ENCODE measurements around the gene MRPL50.

MRPL50 gene

GRCh38 chr9:101366038-101366756 is 32.2 kb downstream of the MRPL50 start:
- Histone ChIP-seq H3K9me3 (ENCODE audit: control insufficient read depth in 1 of 2, low read length in 2 of 2) (no peaks in the 10 kb centered on the region), H3K27me3 (ENCODE audit: control insufficient read depth in 1 of 2, insufficient read depth in 2 of 2, low read length in 2 of 2) (no peaks in the 10 kb centered on the region), H3K27ac (ENCODE audit: low read depth, low read length) (no peak overlapping the region), H3K36me3 (ENCODE audit: control insufficient read depth in 1 of 2, insufficient read depth in 2 of 2, low read length in 2 of 2) (no peaks in the 10 kb centered on the region), H3K4me1 (ENCODE audit: control insufficient read depth in 1 of 2, insufficient read depth in 2 of 2, low read length in 2 of 2) (peaks cover 3 to 5% of the 10 kb centered on the region in 2 donors), H3K4me3 (ENCODE audit: low read depth in 1 of 2, low read length in 2 of 2) (no peak overlapping the region), H3K9ac (ENCODE audit: low read depth in 1 of 2, low read length in 2 of 2) (no peak overlapping the region)

- no peaks in the 10 kb centered on the region for H3K9me3 ChIP-seq (ENCODE audit: control insufficient read depth in 1 of 2, low read length in 2 of 2)
- H3K4me3 ChIP-seq (ENCODE audit: low read depth in 1 of 2, low read length in 2 of 2): no peak overlapping the region
- H3K27ac ChIP-seq (ENCODE audit: low read depth, low read length): no peak overlapping the region
Observed at GRCh38 chr9:101365181-101365580, 33.2 kb downstream of the MRPL50 start.

GRCh38 chr9:101362450-101362849 is 36.0 kb downstream of the MRPL50 start:
- Histone ChIP-seq H3K27me3 (ENCODE audit: control insufficient read depth in 1 of 2, insufficient read depth in 2 of 2, low read length in 2 of 2) (no peaks in the 10 kb centered on the region), H3K9ac (ENCODE audit: low read depth in 1 of 2, low read length in 2 of 2) (no peak overlapping the region), H3K27ac (ENCODE audit: low read depth, low read length) (no peak overlapping the region), H3K4me3 (ENCODE audit: low read depth in 1 of 2, low read length in 2 of 2) (no peak overlapping the region), H3K9me3 (ENCODE audit: control insufficient read depth in 1 of 2, low read length in 2 of 2) (no peaks in the 10 kb centered on the region), H3K4me1 (ENCODE audit: control insufficient read depth in 1 of 2, insufficient read depth in 2 of 2, low read length in 2 of 2) (peaks cover 3 to 5% of the 10 kb centered on the region in 2 donors), H3K36me3 (ENCODE audit: control insufficient read depth in 1 of 2, insufficient read depth in 2 of 2, low read length in 2 of 2) (no peaks in the 10 kb centered on the region)

More at GRCh38 chr9:101365181-101365580, 33.2 kb downstream of the MRPL50 start:
- no peaks in the 10 kb centered on the region for H3K36me3 ChIP-seq (ENCODE audit: control insufficient read depth in 1 of 2, insufficient read depth in 2 of 2, low read length in 2 of 2)
- H3K4me1 ChIP-seq (ENCODE audit: control insufficient read depth in 1 of 2, insufficient read depth in 2 of 2, low read length in 2 of 2): peaks cover 3 to 5% of the 10 kb centered on the region in 2 donors
- no peaks in the 10 kb centered on the region for H3K27me3 ChIP-seq (ENCODE audit: control insufficient read depth in 1 of 2, insufficient read depth in 2 of 2, low read length in 2 of 2)
- H3K9ac ChIP-seq (ENCODE audit: low read depth in 1 of 2, low read length in 2 of 2): no peak overlapping the region

DNA sequence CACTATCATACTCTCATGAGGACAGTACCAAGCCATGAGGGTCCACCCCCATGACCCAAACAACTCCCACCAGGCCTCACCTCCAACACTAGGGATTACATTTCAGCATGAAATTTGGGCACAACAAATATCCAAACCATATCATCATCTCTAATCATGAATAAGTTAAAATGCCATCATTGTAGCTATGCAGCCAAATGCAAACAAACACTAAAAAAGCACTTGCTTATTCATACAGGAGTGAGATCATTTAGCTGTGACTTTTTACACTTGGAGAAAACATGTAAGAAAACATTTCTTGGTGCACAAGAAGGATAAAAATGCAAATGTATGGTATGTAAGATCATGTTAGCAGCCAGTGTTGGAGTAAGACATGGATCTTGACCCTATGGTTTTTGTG is 37.8 kb downstream of the MRPL50 start:
- Histone ChIP-seq H3K27ac (ENCODE audit: low read depth, low read length) (no peak overlapping the region), H3K27me3 (ENCODE audit: control insufficient read depth in 1 of 2, insufficient read depth in 2 of 2, low read length in 2 of 2) (no peaks in the 10 kb centered on the region)

GRCh38 chr9:101359679-101360078 is 38.7 kb downstream of the MRPL50 start:
- H3K4me3 ChIP-seq (ENCODE audit: low read depth in 1 of 2, low read length in 2 of 2): no peak overlapping the region
- H3K9ac ChIP-seq (ENCODE audit: low read depth in 1 of 2, low read length in 2 of 2): no peak overlapping the region
- no peaks in the 10 kb centered on the region for H3K9me3 ChIP-seq (ENCODE audit: control insufficient read depth in 1 of 2, low read length in 2 of 2)
- H3K4me1 ChIP-seq (ENCODE audit: control insufficient read depth in 1 of 2, insufficient read depth in 2 of 2, low read length in 2 of 2): peaks cover 11% of the 10 kb centered on the region in 2 donors
- H3K27ac ChIP-seq (ENCODE audit: low read depth, low read length): no peak overlapping the region
- no peaks in the 10 kb centered on the region for H3K27me3 ChIP-seq (ENCODE audit: control insufficient read depth in 1 of 2, insufficient read depth in 2 of 2, low read length in 2 of 2)
- no peaks in the 10 kb centered on the region for H3K36me3 ChIP-seq (ENCODE audit: control insufficient read depth in 1 of 2, insufficient read depth in 2 of 2, low read length in 2 of 2)

More for the DNA sequence above, 37.8 kb downstream of the MRPL50 start:
- H3K4me3 ChIP-seq (ENCODE audit: low read depth in 1 of 2, low read length in 2 of 2): no peak overlapping the region
- no peaks in the 10 kb centered on the region for H3K9me3 ChIP-seq (ENCODE audit: control insufficient read depth in 1 of 2, low read length in 2 of 2)
- peaks cover 1 to 2% of the 10 kb centered on the region in 2 donors for H3K4me1 ChIP-seq (ENCODE audit: control insufficient read depth in 1 of 2, insufficient read depth in 2 of 2, low read length in 2 of 2)
- no peaks in the 10 kb centered on the region for H3K36me3 ChIP-seq (ENCODE audit: control insufficient read depth in 1 of 2, insufficient read depth in 2 of 2, low read length in 2 of 2)
- H3K9ac ChIP-seq (ENCODE audit: low read depth in 1 of 2, low read length in 2 of 2): no peak overlapping the region

- Histone ChIP-seq H3K4me1 (ENCODE audit: control insufficient read depth in 1 of 2, insufficient read depth in 2 of 2, low read length in 2 of 2) (peaks cover 25 to 30% of the 10 kb centered on the region in 2 donors), H3K9ac (ENCODE audit: low read depth in 1 of 2, low read length in 2 of 2) (no peak overlapping the region), H3K27ac (ENCODE audit: low read depth, low read length) (no peak overlapping the region), H3K27me3 (ENCODE audit: control insufficient read depth in 1 of 2, insufficient read depth in 2 of 2, low read length in 2 of 2) (no peaks in the 10 kb centered on the region), H3K36me3 (ENCODE audit: control insufficient read depth in 1 of 2, insufficient read depth in 2 of 2, low read length in 2 of 2) (no peaks in the 10 kb centered on the region), H3K4me3 (ENCODE audit: low read depth in 1 of 2, low read length in 2 of 2) (no peak overlapping the region), H3K9me3 (ENCODE audit: control insufficient read depth in 1 of 2, low read length in 2 of 2) (no peaks in the 10 kb centered on the region)
Observed at GRCh38 chr9:101356619-101357018, 41.8 kb downstream of the MRPL50 start.

DNA sequence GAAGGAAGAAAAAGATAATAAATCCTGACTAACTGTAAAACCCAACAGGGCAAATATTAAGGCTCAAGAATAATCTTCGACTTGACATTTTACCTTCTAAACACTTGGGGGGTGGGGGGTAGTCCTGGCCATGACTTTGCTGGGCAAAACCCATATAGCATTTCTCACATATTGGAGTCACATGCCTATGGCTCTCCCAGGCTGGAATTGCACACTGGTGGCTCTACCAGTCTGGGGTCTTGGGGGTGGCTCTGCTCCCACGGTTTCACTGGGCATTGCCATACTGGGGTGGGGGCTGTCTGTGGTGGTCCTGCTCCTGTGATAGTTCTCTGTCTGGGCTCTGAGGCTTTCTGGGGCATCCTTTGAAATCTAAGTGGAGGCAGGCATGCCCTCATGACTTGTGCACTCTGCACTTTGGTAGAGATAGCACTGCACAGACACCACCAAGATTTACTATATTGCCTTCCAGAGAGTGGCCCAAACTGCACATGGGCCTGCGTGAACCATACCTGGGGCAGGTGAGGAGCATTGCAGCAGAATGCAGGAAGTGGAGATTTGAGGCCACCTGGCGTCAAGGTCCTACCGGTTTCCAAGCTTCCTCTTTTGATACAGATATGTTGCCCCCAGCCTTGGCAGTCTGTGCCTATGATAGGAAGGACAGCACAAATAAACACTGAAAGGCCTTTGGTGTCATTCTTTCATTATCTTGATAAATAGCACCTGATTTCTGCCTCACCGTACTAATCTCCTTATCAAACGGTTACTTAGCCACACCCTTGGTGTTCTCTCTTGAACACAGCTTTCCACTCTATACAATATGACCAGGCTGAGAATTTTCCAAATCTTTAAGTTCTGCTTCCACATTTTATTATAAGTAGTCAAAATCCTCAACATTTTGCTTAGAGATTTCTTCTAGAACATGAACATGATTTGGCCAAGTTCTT is 43.4 kb downstream of the MRPL50 start:
- H3K4me1 ChIP-seq (ENCODE audit: control insufficient read depth in 1 of 2, insufficient read depth in 2 of 2, low read length in 2 of 2): peaks cover 25 to 30% of the 10 kb centered on the region in 2 donors
- no peaks in the 10 kb centered on the region for H3K36me3 ChIP-seq (ENCODE audit: control insufficient read depth in 1 of 2, insufficient read depth in 2 of 2, low read length in 2 of 2)
- H3K27ac ChIP-seq (ENCODE audit: low read depth, low read length): peak overlapping the region; percentile 33
- H3K27me3 ChIP-seq (ENCODE audit: control insufficient read depth in 1 of 2, insufficient read depth in 2 of 2, low read length in 2 of 2): no peaks in the 10 kb centered on the region
- H3K9ac ChIP-seq (ENCODE audit: low read depth in 1 of 2, low read length in 2 of 2): no peak overlapping the region
- H3K9me3 ChIP-seq (ENCODE audit: control insufficient read depth in 1 of 2, low read length in 2 of 2): no peaks in the 10 kb centered on the region
- peak overlapping the region in 1 of 2 donors; percentile 23 for H3K4me3 ChIP-seq (ENCODE audit: low read depth in 1 of 2, low read length in 2 of 2)

GRCh38 chr9:101354143-101354764 is 44.2 kb downstream of the MRPL50 start:
- Histone ChIP-seq H3K4me3 (ENCODE audit: low read depth in 1 of 2, low read length in 2 of 2) (no peak overlapping the region), H3K36me3 (ENCODE audit: control insufficient read depth in 1 of 2, insufficient read depth in 2 of 2, low read length in 2 of 2) (no peaks in the 10 kb centered on the region), H3K9me3 (ENCODE audit: control insufficient read depth in 1 of 2, low read length in 2 of 2) (no peaks in the 10 kb centered on the region), H3K27me3 (ENCODE audit: control insufficient read depth in 1 of 2, insufficient read depth in 2 of 2, low read length in 2 of 2) (no peaks in the 10 kb centered on the region), H3K4me1 (ENCODE audit: control insufficient read depth in 1 of 2, insufficient read depth in 2 of 2, low read length in 2 of 2) (peaks cover 25 to 30% of the 10 kb centered on the region in 2 donors), H3K27ac (ENCODE audit: low read depth, low read length) (no peak overlapping the region), H3K9ac (ENCODE audit: low read depth in 1 of 2, low read length in 2 of 2) (no peak overlapping the region)

- Histone ChIP-seq H3K9ac (ENCODE audit: low read depth in 1 of 2, low read length in 2 of 2) (no peak overlapping the region), H3K27ac (ENCODE audit: low read depth, low read length) (no peak overlapping the region), H3K9me3 (ENCODE audit: control insufficient read depth in 1 of 2, low read length in 2 of 2) (no peaks in the 10 kb centered on the region), H3K4me3 (ENCODE audit: low read depth in 1 of 2, low read length in 2 of 2) (no peak overlapping the region), H3K36me3 (ENCODE audit: control insufficient read depth in 1 of 2, insufficient read depth in 2 of 2, low read length in 2 of 2) (no peaks in the 10 kb centered on the region), H3K4me1 (ENCODE audit: control insufficient read depth in 1 of 2, insufficient read depth in 2 of 2, low read length in 2 of 2) (peaks cover 25 to 30% of the 10 kb centered on the region in 2 donors), H3K27me3 (ENCODE audit: control insufficient read depth in 1 of 2, insufficient read depth in 2 of 2, low read length in 2 of 2) (no peaks in the 10 kb centered on the region)
Observed at GRCh38 chr9:101353683-101354082, 44.7 kb downstream of the MRPL50 start.
